ENCODE data around the gene IMPA2.

The IMPA2 gene

DNA sequence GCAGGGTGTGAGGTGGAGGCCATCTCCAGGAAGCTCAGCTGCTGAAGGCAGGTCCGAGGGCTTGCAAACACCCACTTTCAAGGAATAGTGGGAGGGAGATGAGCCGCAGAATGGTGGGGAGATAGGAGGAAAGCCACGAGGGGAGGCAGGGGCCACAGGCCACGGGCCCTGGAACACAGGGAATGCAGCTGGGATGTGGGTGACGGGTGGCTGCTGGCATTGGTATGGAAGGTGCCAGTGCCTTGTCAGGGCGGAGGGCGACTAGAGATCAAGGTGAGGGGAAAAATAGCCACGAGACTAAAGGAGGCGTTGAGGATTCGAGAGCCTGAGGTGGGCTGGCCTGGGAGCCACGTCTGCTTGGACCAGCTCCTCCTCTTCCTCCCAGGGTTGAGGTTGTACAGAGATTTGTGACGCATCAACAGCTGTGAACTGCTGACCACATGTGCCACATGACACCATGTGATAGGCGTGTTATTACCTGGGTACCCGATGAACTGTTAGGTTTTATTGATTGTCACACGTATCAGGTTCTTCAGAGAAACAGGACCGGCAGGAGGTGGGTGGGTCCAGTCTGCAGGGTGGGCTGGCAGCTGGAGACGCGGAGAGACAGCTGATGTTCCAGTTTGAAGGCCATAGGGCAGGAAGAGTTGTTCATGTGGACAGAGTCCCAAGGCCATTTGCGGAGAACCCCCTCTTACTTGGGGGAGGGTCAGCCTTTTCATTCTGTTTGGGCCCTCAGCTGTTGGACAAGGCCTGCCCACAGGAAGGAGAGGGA lies 9.9 kb downstream of the IMPA2 start:
- DNase-seq: no peak

DNA sequence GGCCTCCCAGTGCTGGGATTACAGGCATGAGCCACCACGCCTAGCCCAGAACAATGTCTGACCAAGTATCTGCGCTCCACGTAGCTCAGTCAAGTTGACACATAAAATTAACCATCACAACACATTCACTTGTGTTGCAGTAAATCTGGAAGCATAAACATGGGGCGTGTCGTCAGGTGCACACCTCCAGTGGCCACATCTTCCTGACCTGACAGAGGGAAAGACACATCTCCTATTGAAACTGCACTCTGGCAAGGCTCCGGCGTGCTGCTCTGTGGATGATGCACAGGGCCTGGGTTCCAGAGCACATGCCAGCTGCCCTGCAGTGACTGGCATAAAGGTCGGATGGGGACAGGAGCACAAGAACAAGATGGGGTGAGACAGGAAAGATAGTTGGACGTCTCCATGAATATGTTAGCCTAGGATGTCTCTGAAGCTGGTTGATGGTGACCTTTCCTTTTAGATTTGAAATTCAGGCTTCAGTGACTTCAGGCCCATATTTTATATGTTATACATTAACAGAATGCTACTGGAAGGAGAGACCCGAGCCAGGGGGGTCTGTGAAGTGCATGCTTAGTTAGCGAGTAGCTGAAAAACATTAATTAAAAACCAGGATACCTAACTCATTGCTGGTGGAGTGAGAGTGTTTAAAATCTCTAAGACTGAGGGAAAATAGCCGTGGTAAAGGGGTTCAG lies 10.9 kb downstream of the IMPA2 start:
- no peak for DNase-seq

DNA sequence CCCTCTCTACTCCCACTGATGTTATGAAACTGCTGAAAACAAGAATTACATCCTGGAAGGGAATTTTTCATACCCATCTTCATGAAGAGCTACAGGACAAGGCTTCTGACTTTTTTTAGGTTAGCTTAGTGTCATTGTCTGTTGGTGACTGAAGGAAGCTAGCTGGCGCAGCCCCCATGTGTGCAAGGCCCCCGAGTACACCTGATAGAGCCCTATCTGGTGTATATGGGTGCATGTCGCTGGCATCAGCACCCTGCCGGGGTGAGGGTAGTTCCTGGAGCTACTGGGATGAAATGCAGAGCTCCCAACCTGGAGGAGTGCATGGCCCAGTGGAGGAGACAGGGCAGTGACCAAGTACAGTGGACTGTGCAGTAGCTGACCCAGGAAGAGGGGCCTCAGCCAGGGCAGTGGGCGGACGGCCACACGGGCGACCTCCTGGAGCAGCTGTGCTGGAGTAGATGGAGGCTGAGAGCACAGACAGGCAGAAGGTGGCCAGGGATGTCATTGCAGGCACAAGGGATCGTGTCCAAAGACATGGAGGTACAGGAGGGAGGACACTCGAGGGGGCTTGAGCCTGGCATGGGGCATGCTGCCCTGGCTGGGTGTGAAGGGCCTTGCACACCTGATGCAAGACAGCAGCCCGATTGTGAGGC lies 12.1 kb downstream of the IMPA2 start:
- no peak for DNase-seq

DNA sequence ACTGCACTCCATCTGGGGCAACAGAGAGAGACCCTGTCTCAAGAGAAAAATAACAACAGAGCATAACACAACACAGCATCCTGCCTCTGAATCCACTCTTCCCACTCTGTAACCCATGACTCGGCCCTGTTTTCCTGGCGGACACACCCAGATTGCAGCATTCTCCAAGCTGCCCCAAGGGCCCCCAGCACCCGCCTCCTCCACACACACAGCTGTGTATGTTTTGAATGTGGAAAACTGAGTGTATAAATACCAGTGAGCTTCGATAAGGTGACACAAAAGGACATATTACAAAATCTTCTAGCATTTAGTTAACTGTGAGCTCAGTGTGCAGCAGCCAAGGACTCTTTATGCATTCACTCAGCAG lies 13.0 kb downstream of the IMPA2 start:
- DNase-seq: no peak

DNA sequence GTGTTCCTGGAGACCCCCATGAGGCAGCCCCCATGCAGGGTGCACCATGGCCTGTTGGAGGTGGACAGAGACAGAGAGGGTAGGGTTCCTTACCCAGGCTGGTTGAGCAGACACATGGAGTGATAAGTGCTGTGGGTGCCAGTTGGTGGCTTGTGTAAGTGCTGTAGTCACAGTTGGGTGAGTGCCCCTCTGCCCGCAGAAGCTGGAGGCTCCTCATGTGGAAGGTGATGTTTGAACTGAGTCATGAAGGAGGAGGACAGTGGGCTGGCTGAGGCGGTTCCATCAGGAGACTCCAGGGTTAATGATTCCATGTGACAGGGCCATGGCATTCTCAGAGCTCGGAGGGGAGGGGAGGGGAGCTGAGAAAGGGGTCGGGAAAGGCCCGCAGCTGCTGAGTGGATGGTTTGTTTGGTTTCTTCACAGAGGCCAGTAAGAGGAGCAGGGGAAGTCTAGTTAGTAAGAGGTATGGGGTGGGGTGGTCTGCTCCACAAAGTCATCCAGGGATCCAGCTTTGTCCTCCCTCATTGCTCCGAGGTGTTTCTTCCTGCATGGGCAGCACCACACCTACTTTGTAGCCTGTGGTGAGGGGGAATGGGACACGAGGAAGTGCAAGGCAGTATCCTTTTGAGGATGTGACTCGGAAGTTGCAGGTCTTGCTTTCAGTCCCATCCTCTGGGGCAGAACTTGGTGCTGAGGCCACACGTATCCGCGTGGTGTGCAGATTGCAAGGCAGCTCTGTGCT lies 13.6 kb downstream of the IMPA2 start:
- no peak for DNase-seq

DNA sequence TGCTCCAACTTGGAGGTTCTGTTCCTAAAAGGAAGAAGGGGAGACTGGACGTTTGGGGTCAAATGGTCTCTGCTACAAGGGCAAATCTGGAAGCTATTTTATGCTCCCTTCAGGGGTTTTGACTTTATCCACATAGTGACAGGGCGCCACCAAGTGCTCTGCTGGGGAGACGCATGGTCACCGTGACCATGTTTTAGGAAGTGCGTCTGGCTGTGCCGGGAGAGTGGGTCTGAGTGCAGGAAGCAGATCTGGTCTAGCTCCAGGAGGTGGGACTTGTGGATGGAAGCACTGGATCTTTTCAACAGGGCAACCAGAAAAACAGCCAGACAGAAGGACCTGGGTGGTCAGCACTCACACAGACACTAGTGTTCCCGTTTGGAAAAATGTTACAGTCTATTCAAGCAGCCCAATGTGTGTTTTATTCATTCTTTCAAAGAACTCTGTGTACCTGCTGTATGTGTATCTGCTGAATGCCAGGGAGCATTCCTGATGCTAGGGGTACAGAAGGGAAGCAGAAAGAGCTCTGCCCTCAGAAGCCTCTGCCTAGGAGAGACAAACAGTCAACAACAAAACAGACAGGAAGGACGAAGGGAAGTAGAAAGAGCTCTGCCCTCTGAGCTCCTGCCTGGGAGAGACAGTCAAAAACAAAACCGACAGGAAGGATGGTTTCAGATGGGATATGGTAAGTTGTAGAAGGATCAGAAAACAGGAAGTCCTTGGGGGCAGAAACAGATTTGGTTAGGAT lies 14.3 kb downstream of the IMPA2 start:
- peak in 1 of 2 experiments; percentile 27 for DNase-seq

DNA sequence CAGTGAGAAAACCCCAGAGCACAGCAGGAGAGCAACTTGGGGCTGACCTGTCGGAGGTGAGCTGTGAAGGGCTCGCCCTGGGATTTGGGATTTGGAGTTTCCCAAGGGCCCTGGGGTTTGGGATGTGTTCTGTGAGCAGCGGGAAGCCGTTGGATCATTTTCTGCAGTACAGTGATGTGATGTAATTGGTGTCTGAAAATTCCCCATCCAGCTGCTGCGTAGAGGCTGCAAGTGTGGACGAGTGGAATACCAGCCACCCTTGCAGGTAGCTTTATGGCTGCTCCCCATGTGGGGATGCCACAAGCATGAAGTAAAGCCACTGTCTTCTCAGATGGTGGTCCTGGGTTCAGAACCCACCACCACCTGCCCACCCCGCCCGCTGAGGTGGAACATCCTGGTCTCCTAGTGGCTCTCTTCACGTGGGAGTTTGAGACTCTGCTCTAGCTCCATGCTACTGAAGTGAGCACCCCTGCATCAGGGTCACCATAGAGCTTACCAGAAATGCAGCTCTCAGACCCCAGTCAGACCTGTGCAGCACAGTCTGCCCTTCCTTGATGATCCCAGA lies 15.0 kb downstream of the IMPA2 start:
- no peak for DNase-seq

DNA sequence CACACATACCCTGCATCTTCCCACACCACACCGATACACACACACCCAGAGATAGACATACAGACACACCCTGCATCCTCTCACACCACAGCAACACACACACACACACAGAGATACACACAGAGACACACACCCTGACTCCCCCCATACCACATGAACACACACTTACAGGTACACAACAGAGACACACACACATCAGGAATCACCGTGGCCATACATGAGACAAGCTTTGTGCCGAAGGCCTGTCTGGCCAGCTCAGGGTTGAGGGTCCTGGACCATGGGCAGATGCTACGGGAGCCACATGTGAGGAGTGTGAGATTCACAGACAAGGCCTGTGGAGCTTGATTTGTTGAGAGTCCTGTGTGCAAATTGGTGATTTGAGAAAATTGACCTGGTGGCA lies 15.6 kb downstream of the IMPA2 start:
- DNase-seq: no peak

DNA sequence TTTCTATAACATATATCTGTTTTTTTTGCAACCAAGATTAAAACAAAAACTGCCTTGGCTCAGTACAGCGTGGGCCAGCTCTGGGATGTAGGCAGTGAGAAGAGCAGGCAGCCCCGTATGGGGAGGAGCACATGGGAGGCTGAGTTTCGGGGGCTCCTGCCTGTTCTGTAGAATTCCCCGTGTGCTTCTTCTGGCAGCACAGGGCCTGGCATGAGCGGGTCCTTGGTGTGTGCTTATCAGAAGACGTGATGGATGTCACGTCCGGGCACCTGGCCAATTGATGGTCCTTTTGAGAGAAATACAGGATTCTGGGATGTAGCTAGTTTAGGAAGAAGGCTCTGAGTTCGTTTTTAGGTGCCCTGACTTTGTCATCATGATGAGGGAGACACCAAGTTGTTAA lies 16.2 kb downstream of the IMPA2 start:
- no peak for DNase-seq

DNA sequence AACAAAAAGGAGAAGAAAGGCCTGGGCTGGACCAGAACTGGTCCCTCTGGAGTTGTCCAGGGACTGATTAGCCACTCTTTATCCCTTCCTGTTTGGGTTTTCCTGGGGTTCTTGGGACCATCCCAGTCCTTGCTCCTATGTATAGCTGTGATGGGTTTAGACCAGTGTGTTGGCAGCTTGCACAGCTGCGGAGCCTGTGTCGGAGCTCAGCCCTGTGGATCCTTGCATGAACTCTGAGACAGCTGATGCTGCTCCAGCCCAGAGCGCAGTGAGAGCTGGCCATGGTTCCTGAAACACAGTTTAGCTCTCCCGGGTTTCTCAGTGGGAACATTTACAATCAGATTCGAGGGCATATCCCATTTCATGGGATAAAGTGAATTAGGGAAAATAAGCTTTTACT lies 16.9 kb downstream of the IMPA2 start:
- no peak for DNase-seq

DNA sequence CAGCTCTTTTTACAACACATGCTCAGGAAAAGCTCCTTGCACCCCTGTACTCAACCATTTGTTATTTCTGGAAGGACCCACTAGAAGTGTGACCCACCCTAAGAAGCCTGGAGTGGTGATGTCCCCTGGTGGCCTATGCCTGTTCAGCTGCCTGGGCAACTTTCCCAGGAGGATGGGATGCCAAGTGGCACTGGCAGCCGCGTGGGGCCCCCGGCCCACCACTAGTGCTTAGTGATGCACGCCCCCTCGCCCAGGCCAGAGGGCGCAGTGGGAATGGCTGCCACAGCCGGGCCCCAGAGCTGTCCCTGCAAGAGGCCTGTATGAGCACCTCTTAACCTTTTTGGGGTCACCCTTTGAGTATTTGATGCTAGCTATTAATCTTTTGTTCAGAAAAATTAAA lies 18.1 kb downstream of the IMPA2 start:
- DNase-seq: no peak

DNA sequence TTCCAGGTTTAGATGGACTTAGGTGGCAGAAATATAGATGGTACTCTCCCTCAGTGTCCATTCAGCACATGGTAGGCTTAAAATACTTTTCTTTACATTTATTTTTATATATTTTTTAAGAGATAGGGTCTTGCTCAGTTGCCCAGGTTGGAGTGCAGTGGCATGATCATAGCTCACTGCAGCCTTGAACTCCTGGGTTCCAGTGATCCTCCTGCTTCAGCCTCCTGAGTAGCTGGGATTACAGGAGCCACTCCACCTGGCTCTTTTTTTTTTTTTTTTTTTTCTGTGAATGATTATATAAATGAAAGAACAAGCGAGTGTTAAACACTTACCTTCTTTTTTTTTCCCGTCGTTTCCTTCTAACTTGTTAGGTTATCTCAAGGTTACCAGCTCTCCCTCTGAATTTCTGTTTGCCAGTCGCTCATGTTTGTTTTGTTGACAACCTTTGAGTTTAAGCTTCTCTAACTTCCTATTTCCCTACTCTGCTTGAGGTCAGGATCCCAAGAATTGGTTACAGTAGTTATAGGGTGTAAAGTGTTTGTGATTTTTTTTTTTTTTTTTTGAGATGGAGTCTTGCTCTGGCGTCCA lies 18.9 kb downstream of the IMPA2 start:
- no peak for DNase-seq

DNA sequence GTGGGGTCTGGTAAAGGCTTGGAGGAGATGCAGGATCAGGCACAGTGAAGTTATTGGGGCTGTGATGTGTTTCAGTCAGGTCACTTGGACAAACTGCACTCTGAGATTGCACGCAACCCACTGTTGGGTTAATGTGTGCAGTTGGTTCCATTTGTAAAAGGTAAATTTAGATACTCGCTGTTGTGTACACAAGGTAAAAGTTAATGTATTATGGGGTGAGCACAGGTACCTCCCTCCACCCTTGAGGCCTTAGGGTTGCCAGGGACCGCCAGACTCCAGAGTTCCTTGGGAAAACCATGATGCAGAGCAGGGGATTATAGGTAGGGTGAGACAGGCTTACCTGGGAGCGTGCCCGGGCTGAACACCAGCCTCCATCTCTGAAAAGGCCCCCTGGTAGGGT lies 20.1 kb downstream of the IMPA2 start:
- no peak for DNase-seq

DNA sequence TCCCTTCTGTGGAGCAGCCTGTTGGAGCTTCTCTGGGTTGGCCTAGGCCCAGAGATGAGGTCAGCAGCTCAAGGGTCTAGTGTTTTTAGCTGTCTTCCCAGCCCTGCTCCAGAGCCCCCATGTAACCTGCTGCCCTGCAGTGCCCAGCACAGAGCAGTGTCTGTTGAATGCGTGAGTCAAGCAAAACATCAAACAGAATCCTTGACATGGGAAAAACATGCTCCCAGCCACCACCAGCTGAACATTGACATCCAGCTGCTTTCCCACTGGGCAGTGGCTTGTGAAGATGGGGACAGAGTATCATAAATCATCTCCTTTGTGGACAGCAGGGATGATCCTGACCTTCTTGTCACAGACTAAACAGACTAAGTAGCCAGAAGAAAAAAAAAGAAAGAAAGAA lies 22.6 kb downstream of the IMPA2 start:
- DNase-seq: no peak

DNA sequence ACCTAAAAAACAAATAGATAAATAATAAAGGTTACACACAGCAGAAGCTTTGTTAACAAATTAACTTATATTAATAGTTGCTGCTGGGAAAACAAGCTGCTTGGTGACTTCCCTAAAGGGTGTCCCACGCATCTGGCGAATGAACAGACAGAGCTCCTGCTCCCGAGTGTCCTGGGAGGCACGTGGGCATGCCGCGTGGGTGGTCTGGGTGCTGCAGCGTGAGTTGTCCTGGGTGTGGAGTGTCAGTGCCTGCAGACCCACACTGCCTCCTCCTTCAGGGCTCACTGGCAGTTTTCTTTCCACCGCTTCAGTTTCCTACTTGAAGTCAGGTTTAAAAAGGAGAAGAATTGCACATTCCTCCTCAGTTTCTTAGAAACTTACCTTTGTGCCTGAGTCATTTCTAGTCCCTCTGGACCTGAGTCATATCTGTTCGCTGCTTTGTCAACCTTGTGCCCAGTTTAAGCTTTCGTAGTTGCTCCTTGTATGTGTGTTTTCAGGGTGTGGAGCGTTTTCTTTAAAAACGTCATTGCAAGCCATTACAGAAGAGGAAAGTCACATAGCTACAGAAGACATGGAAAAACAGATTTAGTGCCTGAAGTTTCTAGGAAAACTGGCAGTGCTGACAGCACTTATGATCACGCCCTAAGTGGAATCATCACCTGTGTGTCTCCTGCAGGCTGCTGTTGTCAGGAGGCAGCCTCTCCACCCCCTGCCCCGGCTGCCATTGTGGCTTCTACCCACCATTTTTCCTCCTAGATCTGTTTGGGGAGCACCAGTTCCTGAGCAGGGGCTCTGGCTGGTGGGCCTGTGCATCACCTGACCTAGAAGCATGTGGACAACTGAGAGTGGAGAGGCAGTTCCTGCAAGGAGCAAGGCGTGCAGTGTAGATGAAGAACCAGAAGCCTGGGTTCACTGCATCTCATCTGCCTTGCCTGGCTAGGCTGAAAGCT lies 24.5 kb downstream of the IMPA2 start:
- DNase-seq: no peak

DNA sequence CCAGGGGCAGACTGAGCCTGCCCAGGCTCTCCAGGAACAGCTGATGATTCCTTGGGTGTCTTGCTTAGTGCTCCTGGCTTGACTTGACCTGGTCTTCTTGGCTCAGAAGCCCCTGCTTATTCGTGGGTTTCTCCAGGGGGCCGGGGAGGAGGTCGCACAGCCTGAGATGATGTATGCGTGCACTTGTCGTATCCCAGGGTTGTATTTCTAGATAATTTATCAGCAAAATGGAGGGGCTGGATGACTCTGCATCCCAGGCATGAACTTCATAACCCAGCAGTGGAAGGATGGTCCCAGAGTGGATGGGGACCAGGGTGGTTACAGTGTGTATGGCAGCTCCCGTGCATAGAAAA lies 25.2 kb downstream of the IMPA2 start:
- no peak for DNase-seq

DNA sequence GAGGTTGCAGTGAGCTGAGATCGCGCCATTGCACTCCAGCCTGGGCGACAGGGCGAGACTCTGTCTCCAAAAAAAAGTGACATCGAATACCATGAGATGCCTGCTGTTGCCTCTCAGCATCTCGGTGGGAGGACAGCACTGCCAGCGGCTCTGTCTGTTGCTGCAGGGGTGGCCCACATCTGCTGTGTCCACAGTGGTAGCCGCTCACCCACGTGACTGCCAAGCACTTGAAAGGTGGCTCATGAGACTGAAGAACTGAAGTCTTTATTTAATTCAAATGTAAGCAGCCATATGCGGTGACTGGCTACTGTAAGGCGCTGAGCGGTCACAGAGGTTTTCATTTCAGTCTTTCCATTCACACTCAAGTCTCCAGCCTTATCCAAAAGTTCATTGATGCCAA lies 25.8 kb downstream of the IMPA2 start:
- no peak for DNase-seq

DNA sequence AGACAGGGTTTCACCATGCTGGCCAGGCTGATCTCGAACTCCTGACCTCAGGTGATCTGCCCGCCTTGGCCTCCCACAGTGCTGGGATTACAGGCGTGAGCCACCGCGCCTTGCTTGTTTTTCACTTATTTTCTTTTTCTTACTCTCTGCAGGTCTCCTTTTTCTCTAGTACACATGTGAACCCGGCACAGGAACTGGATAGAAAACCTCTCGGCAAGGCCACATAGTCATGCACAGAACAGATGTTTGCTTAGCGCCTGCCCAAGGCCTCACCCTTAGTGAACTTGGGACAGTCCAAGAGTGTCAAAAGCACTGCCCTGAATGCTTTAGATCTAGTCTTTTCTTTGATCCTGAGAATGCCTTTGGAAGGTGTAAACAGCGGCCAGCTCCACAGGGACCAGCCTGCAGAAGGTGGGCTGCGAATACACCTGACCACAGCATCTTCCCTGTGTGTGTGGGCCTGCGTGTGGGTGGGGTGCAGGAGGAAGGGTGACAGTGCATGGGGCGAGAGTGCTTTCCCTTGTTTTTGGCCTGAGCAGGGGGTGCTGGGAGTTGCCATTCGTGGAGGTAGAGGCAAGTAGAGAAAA lies 27.0 kb downstream of the IMPA2 start:
- no peak for DNase-seq

DNA sequence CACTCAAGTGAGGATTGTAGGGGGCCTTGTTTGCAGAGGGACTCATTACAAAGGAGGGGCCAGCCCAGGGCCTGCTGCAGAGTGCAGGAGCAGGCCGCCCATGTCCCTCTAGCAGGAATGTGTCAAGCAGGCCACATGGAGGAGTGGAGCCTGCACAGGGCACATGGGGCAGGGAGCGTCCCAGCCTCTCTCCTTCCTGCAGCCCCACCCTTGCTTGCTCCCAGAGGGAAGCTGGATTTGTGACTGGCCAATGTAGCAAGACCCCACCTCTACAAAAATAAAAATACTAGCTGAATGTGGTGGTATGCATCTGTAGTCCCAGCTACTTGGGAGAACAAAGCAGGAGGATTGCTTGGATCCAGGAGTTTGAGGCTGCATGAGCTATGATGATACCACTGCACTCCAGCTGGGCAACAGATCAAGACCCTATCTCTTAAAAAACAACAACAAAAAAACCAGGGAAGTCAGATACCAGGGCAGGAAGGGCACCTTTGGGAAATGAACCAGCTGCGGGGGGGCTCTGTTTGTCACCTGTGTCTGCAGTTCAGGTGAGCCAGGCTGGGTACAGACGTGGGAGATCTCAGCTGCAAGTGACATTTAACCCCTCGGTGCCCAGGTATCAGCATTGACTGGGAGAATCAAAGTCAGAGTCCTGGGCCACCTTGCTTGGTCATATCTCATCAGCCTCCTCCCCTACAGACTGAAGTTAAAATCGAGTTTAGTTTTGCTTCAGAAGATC lies 27.7 kb downstream of the IMPA2 start:
- no peak for DNase-seq

Measured in NCI-H1930 (cell line).